ENCODE data around the gene DNAJC5. TPM values are rescaled to one million over a fixed set of nuclear protein-coding genes. Genes with fewer than 3 reads are reported as not detected.
A peak's percentile ranks its signal among the peaks of the same experiment; 100 is the strongest.

Gene DNAJC5
- total RNA-seq, 4 donors from 2014 or later: 58.7 to 89.5 (median 75.4) TPM

DNA sequence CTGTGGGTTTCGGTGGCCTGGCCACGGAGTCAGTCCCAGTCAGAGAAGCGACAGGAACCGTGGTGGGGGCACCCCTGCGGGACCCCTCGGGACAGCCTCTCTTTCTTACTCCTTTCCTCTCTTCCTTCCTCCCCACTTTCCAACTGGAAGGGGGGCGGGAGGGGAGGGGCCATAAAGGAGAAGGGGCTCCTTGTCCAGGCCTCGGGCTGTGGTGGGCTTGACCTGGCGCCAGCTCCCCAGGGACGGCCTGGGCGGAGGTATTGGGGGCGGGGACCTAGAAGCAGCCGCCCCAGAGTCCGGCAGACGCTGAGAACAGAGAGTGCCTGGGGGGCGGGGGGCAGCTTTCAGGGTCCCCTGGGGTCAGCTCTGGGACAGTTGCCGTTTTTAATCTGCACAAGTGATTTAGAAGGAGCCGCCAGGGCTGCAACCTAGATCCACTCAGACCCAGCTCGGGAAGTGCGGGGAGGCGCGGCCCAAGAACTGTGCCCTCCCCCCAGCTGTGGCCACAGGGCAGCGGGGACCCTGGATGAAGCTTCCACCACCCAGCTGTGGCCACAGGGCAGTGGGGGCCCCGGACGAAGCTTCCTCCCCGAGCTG lies 40.1 kb upstream of the DNAJC5 start:
- intact Hi-C loops (cut with DNase I): no loop called here
- peak overlapping the region in 3 of 4 donors; percentile 0 to 36 (median 21) for H3K4me3 ChIP-seq
- no peak for DNase-seq
- no peaks in the 10 kb centered on the region for H3K9me3 ChIP-seq
- 10% methylated on average over 9 of the region's 26 CpGs; no CpG with 5 or more reads in 1 of the 2 donors for WGBS, 2 donors
- peaks cover 0 to 75% (median 9%) of the 10 kb centered on the region in 4 donors for H3K27me3 ChIP-seq
- TF ChIP-seq, protein P1, sequence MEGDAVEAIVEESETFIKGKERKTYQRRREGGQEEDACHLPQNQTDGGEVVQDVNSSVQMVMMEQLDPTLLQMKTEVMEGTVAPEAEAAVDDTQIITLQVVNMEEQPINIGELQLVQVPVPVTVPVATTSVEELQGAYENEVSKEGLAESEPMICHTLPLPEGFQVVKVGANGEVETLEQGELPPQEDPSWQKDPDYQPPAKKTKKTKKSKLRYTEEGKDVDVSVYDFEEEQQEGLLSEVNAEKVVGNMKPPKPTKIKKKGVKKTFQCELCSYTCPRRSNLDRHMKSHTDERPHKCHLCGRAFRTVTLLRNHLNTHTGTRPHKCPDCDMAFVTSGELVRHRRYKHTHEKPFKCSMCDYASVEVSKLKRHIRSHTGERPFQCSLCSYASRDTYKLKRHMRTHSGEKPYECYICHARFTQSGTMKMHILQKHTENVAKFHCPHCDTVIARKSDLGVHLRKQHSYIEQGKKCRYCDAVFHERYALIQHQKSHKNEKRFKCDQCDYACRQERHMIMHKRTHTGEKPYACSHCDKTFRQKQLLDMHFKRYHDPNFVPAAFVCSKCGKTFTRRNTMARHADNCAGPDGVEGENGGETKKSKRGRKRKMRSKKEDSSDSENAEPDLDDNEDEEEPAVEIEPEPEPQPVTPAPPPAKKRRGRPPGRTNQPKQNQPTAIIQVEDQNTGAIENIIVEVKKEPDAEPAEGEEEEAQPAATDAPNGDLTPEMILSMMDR (IDR thresholded peaks at IDR 0.05): no peak
- TF ChIP-seq POLR2A (IDR thresholded peaks at IDR 0.05): no peak
- H3K36me3 ChIP-seq: no peaks in the 10 kb centered on the region
- peak overlapping the region; percentile 62 to 81 (median 75) for H3K27ac ChIP-seq
- H3K4me1 ChIP-seq: peaks cover 34 to 59% (median 42%) of the 10 kb centered on the region in 3 donors

DNA sequence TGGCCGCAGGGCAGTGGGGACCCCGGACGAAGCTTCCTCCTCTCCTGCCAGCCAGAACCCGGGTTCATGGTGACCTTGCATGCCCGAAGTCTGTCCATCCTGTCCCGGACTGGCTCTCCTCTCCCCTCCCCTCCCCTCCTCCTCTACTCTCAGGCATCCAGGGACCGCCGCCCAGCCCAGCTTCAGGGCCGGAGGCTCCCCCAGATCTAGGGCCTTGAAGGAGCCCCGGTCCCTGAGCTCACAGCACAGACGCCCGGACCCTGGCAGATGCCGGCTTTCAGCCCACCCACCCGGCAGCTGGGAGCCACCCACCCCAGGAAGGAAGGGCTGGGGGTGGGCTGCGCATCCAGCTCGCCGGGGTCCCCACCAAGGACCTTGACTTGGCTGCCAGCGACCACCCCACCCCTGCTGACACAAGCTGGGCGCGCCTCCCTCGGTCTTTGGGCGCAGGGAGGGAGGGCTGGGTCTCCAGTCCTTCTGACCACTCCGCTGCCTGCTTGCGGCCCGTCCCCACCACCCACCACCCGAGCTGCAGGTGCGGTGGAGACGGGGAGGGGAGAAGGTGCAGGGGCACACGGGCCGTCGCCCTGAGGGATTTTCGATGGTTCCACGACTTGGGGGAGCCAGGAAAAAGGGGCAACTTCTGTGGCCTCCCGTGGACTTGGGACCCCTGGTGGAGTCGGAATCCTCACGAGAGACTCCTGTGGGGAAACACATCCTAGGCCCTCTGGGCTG lies 39.4 kb upstream of the DNAJC5 start:
- Histone ChIP-seq H3K9me3 (no peaks in the 10 kb centered on the region), H3K27ac (peak overlapping the region; percentile 62 to 81 (median 75)), H3K4me3 (peak overlapping the region in 3 of 4 donors; percentile 0 to 36 (median 21)), H3K4me1 (peaks cover 34 to 59% (median 42%) of the 10 kb centered on the region in 3 donors), H3K36me3 (no peaks in the 10 kb centered on the region), H3K27me3 (peaks cover 0 to 75% (median 9%) of the 10 kb centered on the region in 4 donors)
- whole genome bisulfite sequencing, 2 donors: 8 to 42% methylated on average over 7 to 12 of the region's 36 CpGs
- TF ChIP-seq, protein P1 (IDR thresholded peaks at IDR 0.05): no peak
- TF ChIP-seq POLR2A (IDR thresholded peaks at IDR 0.05): no peak
- DNase-seq: no peak
- intact Hi-C loops (cut with DNase I): no loop called here

DNA sequence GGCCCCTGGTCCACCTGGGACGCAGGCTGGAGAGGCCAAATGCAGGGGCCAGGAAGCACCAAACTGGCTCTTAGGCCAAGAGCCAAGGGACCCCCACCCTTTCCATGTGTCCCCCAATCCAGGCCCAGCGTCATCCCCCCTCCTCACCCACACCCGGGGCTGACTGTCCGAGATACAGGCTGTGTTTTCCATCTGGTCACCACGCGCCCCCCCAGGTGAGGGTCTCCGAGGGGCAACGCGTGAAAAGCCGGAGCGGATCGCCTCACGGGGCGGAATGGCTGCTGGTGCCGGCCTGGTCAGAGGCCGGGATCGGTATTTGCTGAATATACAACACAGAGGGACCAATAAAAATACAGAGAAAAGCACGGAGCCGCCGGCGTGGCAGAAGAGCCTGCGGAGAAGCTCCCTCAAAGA lies 38.8 kb upstream of the DNAJC5 start:
- H3K27me3 ChIP-seq: peaks cover 0 to 70% (median 9%) of the 10 kb centered on the region in 4 donors
- 64 to 66% methylated on average over 7 to 20 of the region's 22 CpGs for WGBS, 2 donors
- DNase-seq: no peak

DNA sequence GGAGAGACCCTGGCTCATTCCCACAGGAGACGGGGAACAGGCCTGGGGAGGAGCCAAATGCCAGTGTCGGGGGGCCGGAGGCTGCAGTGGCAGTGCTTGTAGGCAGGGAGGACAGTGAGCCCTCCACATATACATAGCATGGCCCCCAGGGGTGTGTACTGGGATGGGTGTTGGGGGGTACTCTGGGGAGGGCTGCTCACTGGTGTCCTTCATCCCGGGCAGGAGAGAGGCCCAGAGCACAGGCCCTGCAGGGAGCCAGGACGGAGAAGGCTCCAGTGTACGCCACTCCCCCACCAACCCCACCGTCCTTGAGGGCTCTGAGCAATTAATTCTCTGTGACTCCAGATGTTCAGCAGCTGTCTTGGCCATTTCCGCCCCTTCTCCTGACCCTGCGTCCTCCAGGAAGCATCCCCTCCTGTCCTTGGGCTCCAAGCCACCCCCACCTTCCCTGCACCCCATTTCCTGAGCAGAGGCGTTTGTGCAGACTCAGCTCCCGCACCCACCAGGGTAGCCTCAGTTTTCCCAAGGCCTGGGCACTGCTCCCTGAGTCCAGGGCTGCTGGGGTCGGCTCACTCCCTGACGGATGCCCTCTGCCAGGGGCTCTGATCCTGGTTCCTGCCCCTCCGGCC lies 37.0 kb upstream of the DNAJC5 start:
- H3K27me3 ChIP-seq: peaks cover 0 to 58% (median 9%) of the 10 kb centered on the region in 4 donors
- peak overlapping the region in 3 of 4 donors; percentile 22 to 72 (median 65) for H3K27ac ChIP-seq
- peaks cover 0 to 22% (median 10%) of the 10 kb centered on the region in 3 donors for H3K36me3 ChIP-seq
- H3K9me3 ChIP-seq: no peaks in the 10 kb centered on the region
- peaks cover 34 to 65% (median 42%) of the 10 kb centered on the region in 3 donors for H3K4me1 ChIP-seq
- 12 to 20% methylated on average over 7 to 9 of the region's 14 CpGs for WGBS, 2 donors
- intact Hi-C loops (cut with DNase I): no loop called here
- DNase-seq: no peak
- no peak for TF ChIP-seq POLR2A (IDR thresholded peaks at IDR 0.05)
- TF ChIP-seq, protein P1 (IDR thresholded peaks at IDR 0.05): no peak
- no peak overlapping the region for H3K4me3 ChIP-seq

More for the DNA sequence above, 38.8 kb upstream of the DNAJC5 start:
- Histone ChIP-seq H3K9me3 (no peaks in the 10 kb centered on the region), H3K4me1 (peaks cover 34 to 59% (median 42%) of the 10 kb centered on the region in 3 donors), H3K36me3 (peaks cover 0 to 4% (median 0%) of the 10 kb centered on the region in 3 donors), H3K27ac (no peak overlapping the region), H3K4me3 (no peak overlapping the region)
- intact Hi-C loops (cut with DNase I): no loop called here
- TF ChIP-seq, protein P1 (IDR thresholded peaks at IDR 0.05): no peak
- TF ChIP-seq POLR2A (IDR thresholded peaks at IDR 0.05): no peak
